Measurements from ENCODE around the gene RTL3. TPM values are rescaled to one million over a fixed set of nuclear protein-coding genes. Genes with fewer than 3 reads are reported as not detected.

The RTL3 gene
- total RNA-seq, 4 donors from 2014 or later = 3.2 to 10.0 (median 6.8) TPM

DNA sequence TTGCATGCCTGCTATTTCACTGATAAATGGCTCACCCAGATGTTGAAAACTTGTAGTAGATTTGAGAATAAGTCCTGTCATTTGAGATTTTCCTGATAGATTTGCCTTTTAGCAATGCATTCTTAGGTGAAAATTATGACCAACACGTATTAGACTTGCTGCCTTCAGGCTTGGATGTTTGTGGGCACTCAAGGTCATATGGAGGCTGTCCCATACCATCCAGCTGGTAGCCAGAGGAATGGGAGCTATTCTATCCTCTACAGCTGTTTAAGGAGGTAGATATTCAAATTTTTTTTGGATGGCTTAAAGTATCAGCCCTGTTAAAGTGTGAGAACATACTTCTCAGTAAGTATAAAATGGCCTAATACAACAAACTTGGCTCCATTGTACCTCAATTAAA lies 34.7 kb downstream of the RTL3 start:
- TF ChIP-seq POLR2A (IDR thresholded peaks at IDR 0.05) (no peak), EP300 (IDR thresholded peaks at IDR 0.05) (no peak), CTCF (IDR thresholded peaks at IDR 0.05) (no peak), POLR2AphosphoS5 (IDR thresholded peaks at IDR 0.05) (no peak)
- H3K9me3 ChIP-seq = no peaks in the 10 kb centered on the region
- no peaks in the 10 kb centered on the region for H3K27me3 ChIP-seq
- 50 to 67% methylated on average over 1 of the region's 1 CpG for WGBS, 2 donors (ENCODE audit: low coverage in 1 of 2)
- H3K36me3 ChIP-seq = no peaks in the 10 kb centered on the region
- H3K27ac ChIP-seq = no peak overlapping the region
- no peaks in the 10 kb centered on the region for H3K4me1 ChIP-seq
- ATAC-seq = peak; percentile 40
- H3K4me3 ChIP-seq = no peak overlapping the region

GRCh38 chrX:78622831-78623230 lies 36.3 kb downstream of the RTL3 start:
- Histone ChIP-seq H3K27ac (no peak overlapping the region), H3K4me1 (no peaks in the 10 kb centered on the region), H3K4me3 (no peak overlapping the region), H3K36me3 (no peaks in the 10 kb centered on the region), H3K9me3 (no peaks in the 10 kb centered on the region), H3K27me3 (no peaks in the 10 kb centered on the region)
- WGBS, 2 donors (ENCODE audit: low coverage in 1 of 2) = 25 to 42% methylated on average over 1 of the region's 1 CpG
- no peak for TF ChIP-seq POLR2A (IDR thresholded peaks at IDR 0.05)
- TF ChIP-seq POLR2AphosphoS5 (IDR thresholded peaks at IDR 0.05) = no peak
- no peak for TF ChIP-seq CTCF (IDR thresholded peaks at IDR 0.05)
- TF ChIP-seq EP300 (IDR thresholded peaks at IDR 0.05) = no peak
- no peak for ATAC-seq

GRCh38 chrX:78619834-78620233 lies 39.3 kb downstream of the RTL3 start:
- Histone ChIP-seq H3K27me3 (no peaks in the 10 kb centered on the region), H3K9me3 (no peaks in the 10 kb centered on the region), H3K36me3 (no peaks in the 10 kb centered on the region), H3K4me1 (no peaks in the 10 kb centered on the region), H3K4me3 (no peak overlapping the region), H3K27ac (no peak overlapping the region)
- WGBS, 2 donors (ENCODE audit: low coverage in 1 of 2) = 33 to 40% methylated on average over 1 of the region's 3 CpGs
- TF ChIP-seq EP300 (IDR thresholded peaks at IDR 0.05) (no peak), POLR2A (IDR thresholded peaks at IDR 0.05) (no peak), POLR2AphosphoS5 (IDR thresholded peaks at IDR 0.05) (no peak), CTCF (IDR thresholded peaks at IDR 0.05) (no peak)
- no peak for ATAC-seq

DNA sequence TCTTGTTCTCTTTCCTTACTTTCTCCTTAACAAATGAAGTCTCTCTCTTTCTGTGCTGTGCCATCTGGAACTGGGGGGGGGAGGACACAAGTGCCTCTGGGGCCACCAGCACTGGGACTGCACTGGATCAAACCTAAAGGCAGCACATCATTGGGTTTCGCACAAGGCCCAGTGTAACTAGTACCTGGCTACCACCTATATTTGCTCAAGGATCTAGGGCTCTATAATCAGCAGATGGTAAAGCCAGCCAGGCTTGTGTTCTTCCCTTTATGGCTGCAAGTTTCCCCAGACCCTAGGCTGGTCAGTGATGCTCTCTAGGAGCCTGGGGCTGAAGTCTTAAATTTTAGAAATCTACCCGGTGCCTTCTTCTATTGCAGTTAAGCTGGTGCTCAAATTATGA lies 40.1 kb downstream of the RTL3 start:
- ATAC-seq = no peak
- H3K4me3 ChIP-seq = no peak overlapping the region
- WGBS, 2 donors (ENCODE audit: low coverage in 1 of 2) = 100% methylated on average over 1 to 2 of the region's 2 CpGs

More for the DNA sequence above, 40.1 kb downstream of the RTL3 start:
- H3K36me3 ChIP-seq = no peaks in the 10 kb centered on the region
- H3K27me3 ChIP-seq = no peaks in the 10 kb centered on the region
- H3K9me3 ChIP-seq = no peaks in the 10 kb centered on the region
- no peaks in the 10 kb centered on the region for H3K4me1 ChIP-seq
- H3K27ac ChIP-seq = no peak overlapping the region
- TF ChIP-seq CTCF (IDR thresholded peaks at IDR 0.05) (no peak), POLR2A (IDR thresholded peaks at IDR 0.05) (no peak), EP300 (IDR thresholded peaks at IDR 0.05) (no peak), POLR2AphosphoS5 (IDR thresholded peaks at IDR 0.05) (no peak)

Data from gastroesophageal sphincter (tissue), 4 donors.